IPS-NIHi11 (cell line): ENCODE measurements around the gene STMP1.

ENCODE experiments used
- DNase-seq: peaks from one replicate; pipeline ENCODE4 v3.0.0; 2012; ENCODE audit warnings: mixed read lengths, low spot score

Gene STMP1

GRCh38 chr7:135697276-135698049 lies 35.1 kb downstream of the STMP1 start:
- no peak for DNase-seq

GRCh38 chr7:135704074-135704473 lies 41.8 kb downstream of the STMP1 start:
- DNase-seq: peak; percentile 79

DNA sequence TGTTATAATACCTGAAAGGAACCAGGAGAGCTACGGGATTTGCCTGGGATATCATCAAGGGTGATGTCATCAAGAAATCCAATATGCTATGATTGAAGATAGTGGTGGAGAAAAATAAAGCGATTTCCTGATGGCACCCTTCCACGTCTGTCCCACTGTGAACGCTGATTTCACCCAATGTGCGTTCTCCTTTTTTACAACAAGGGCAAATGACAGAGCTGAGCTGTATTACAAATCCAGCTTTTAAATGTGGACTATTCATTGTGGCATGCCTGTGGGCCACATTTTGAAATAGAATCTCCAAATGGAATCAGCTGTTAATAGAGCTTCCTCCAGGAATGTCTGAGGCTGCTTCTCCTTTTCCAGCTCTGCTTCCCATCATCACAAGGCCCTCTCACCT lies 42.4 kb downstream of the STMP1 start:
- no peak for DNase-seq

DNA sequence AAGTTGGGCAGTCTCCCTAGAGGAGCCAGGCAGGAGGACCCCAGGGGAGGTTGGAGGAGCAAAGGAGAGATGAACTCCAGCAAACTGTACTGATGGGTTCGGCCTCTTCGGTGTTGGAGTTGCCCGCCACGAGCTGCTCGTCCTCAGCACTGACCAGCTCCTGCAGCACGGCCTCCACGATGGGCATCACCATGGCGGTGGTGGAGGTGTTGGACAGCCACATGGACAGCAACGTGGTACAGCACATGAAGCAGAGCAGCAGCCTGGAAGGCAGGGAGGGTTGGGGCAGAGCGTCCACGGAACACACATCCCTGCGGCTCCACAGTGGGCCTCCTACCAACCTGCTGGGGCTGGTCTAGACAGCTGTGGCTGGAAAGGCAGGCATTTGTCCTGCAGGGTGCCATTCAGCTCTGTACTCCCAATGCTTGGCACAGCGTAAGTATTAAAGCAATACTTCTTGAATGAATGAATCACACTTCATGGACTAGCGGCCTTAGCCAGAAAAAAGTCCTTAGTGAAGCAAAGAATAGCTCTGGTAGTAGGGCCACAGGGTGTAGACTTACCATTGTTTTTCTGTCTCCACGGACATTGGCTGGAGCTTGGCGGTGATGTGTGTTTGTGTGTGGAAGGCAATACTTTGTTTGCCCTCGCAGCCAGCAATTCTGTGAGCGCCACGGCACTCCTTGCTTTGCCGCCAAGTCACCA lies 43.9 kb downstream of the STMP1 start:
- DNase-seq: no peak

GRCh38 chr7:135706858-135707569 lies 44.7 kb downstream of the STMP1 start:
- DNase-seq: no peak

- no peak for DNase-seq
These were observed 45.3 kb downstream of the STMP1 start for GRCh38 chr7:135707570-135707966.

DNA sequence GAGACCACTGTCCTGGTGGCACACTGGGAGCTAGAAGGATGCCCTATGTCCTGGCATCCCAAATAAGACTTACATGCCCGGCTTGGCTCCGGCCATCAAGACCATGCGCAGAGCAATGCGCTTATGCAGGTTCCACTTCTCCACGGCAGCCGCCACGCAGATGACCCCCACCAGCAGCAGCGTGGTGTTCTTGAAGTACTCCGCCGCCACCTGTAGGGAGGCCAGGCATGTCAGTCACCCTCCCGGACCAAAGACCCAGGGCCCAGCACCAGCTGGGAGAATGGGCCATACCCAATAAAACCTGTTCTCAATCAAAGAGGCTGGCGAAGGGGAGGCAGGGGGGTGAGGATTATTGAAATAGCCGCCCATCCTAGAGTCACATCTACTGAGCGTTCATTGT lies 45.7 kb downstream of the STMP1 start:
- DNase-seq: peak; percentile 49

- DNase-seq: no peak
These were observed 47.2 kb downstream of the STMP1 start for GRCh38 chr7:135709508-135709907.

DNA sequence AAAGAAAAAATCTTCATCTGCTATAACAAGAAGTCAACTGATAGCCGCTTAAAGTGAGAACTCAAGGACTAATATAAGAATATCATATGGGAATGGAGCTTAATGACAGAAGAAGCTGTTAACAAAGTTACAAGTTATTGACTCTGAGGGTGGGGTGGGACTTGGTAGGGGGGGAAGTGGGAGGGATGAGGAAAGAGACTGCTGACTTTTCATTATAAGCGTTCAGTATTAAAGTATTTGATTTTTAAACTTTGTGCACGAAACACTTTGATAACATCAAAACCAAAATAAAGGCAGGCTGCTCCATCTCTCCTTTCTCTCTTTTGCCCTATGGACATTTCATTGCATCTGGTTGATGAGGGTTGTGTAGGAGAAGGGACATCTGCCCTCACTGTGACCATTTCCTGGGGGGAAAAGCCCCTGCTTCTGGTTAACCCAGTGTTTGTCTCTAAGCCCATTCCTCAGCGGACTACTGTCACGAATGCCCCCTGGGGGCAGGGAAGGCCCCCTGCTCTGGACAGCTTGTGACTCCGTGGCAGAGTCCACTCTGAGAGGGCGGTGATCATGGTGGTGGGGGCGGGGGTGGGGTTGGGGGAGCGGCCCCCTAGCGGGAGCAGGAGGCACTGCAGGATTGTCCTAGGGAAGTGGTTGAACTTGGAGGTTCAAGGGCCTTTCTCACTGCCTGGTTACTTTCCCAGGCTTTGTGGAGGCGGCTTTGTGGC lies 48.3 kb downstream of the STMP1 start:
- peak; percentile 78 for DNase-seq

DNA sequence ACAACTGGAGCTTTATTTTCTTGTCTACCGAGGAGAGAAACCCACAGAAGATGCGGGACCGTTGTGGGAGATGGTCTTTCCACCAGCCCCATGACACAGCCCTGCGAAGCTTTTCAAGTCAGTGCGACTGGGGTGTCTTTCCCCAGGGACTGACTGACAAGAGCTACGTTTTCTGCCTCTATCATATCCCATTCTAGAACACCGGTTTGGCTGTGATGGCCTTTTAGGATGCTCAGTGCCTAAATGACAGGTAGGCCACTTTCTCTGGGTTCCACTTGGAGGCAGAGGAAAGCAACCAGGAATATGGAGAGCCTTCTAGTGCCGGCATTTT lies 48.8 kb downstream of the STMP1 start:
- no peak for DNase-seq

DNA sequence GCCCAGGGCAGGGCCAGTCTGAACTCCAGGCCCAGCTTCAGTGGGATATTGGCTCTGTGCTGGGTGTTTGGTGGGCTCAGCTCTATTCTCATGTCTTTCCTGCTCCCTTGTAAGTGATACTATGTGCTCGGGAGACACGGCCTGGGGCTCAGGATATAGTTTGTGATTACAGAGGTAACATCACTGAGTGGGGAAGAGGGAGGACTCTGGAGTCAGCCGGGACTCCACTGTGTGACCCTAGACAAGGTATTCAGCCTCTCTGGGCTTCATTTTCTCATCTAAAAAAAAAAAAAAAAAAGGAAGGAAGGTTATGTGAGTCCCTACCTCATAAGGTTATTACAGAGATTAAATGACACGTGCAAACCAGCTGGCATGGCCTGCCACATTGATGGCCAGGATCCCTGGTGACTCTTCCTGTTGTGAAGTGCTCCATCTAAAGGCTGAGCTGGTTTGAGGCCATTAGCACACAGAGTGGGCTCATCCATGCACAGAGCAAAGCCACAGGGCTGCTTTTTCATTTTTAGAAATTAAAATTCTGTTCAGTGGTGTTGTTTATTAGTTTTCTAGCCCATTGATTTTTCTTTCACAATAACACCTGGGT lies 50.0 kb downstream of the STMP1 start:
- no peak for DNase-seq

DNA sequence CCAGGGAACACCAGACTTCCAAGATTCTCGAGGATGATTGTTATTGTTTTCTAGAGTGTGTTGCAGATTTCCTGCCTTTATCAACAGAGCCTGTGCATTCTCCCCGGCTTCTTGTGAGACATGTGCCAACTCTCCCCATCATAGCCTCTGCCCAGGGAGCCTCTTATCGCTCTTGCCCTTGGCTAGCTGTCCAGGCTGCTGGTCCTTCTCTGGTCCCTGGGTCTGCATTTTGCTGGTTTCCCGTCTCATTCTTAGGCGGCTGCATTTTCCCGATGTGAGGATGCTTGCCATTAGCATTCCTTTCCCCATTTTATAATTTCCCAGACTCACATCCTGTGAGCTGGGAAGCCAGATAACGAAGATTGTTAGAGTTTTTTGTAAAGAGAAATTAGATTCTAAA lies 50.5 kb downstream of the STMP1 start:
- no peak for DNase-seq

GRCh38 chr7:135713836-135714470 lies 51.6 kb downstream of the STMP1 start:
- DNase-seq: no peak

GRCh38 chr7:135714534-135715009 lies 52.3 kb downstream of the STMP1 start:
- DNase-seq: peak; percentile 72

- DNase-seq: no peak
These were observed 52.8 kb downstream of the STMP1 start for GRCh38 chr7:135715055-135715522.

- DNase-seq: no peak
These were observed 53.4 kb downstream of the STMP1 start for GRCh38 chr7:135715673-135716072.

GRCh38 chr7:135716677-135717238 lies 54.4 kb downstream of the STMP1 start:
- no peak for DNase-seq

GRCh38 chr7:135717693-135718092 lies 55.4 kb downstream of the STMP1 start:
- DNase-seq: no peak

- no peak for DNase-seq
These were observed 55.9 kb downstream of the STMP1 start for GRCh38 chr7:135718219-135718618.

DNA sequence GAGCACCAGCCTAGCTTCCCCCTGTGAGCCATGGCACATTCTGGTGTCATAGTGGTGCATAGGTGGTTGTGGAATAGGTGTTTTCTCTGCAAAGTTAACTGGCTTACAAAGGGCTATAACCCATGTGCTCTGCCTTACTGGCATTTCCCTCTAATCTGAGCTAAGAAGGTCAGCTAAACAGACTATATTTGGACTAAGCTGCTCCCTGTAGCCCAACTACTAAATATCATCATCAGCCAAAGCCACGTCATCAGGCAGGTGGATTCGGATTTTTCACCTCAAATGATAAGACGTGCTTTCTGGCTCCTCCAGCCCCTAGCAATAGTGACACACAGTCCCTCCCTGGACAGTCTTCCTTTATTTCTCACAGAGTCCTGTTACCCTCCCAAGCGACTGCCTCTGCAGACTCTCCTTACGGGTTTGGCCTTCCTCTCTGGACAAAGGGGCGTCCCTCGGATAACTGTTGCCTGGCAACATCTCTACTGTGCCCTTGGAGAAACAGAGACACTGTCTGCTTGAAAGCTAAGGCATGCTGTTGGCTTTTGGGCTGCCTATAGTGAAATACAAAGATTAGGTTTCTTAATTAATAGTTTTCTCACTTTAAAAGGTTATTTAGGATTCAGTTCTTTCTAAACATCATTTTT lies 56.6 kb downstream of the STMP1 start:
- no peak for DNase-seq
